Calu3 (cell line): Measurements from ENCODE around the gene RPS14. TPM values are rescaled to one million over a fixed set of nuclear protein-coding genes. Genes with fewer than 3 reads are reported as not detected.

Experiments
- BruUV-seq: library from RNA; stranded (reverse); fragments of 400-500 nt; replicated peaks from 2 replicates; lab custom pipeline; 2021; lab: Mats Ljungman, UMichigan
- CTCF ChIA-PET: fragments of 300-600 bp; sonication (Branson Sonifier 250); formaldehyde crosslinking; loops from one replicate; lab custom pipeline; 2022; ENCODE audit warnings: antibody characterized with exemption; lab: Charles Lee
- DNase-seq: peaks from one replicate; pipeline ENCODE4 v3.0.0; 2022
- H3K27ac Mint-ChIP-seq: one replicate; pipeline ENCODE4 v1.8.0; 2022; ENCODE audit warnings: mixed read lengths; ENCODE audit not compliant: unreplicated experiment
- H3K27me3 Mint-ChIP-seq: one replicate; pipeline ENCODE4 v1.8.0; 2022; ENCODE audit warnings: mixed read lengths; ENCODE audit not compliant: unreplicated experiment
- H3K36me3 Mint-ChIP-seq: one replicate; pipeline ENCODE4 v1.8.0; 2022; ENCODE audit warnings: mild to moderate bottlenecking, moderate library complexity, mixed read lengths; ENCODE audit not compliant: insufficient read depth, unreplicated experiment
- H3K4me1 Mint-ChIP-seq: one replicate; pipeline ENCODE4 v1.8.0; 2022; ENCODE audit warnings: mild to moderate bottlenecking, low read depth, mixed read lengths; ENCODE audit not compliant: unreplicated experiment
- H3K4me3 Mint-ChIP-seq: one replicate; pipeline ENCODE4 v1.8.0; 2022; ENCODE audit warnings: mild to moderate bottlenecking, low read depth, moderate library complexity, mixed read lengths; ENCODE audit not compliant: unreplicated experiment
- H3K9me3 Mint-ChIP-seq: one replicate; pipeline ENCODE4 v1.8.0; 2022; ENCODE audit warnings: low read depth, mixed read lengths; ENCODE audit not compliant: unreplicated experiment
- CTCF ChIP-seq: fragments of 200-600 bp; IDR thresholded peaks from one replicate; pipeline ENCODE4 v1.8.0; 2022; ENCODE audit warnings: antibody characterized with exemption; ENCODE audit not compliant: unreplicated experiment
- intact Hi-C: fragments of 100-400 bp; cut with micrococcal nuclease; formaldehyde crosslinking; loops from one replicate; pipeline ENCODE4 v1.10.0; 2022; ENCODE audit not compliant: unreplicated experiment
- total RNA-seq: library from RNA; stranded (reverse); gene quantifications from 2 replicates; pipeline ENCODE4 v1.2.3, GENCODE V29; 2022

Gene RPS14
- total RNA-seq, 1 experiment from 2014 or later: 2,330 TPM

- CTCF ChIA-PET: no interaction called here
- no peaks in the 10 kb centered on the region for H3K27me3 Mint-ChIP-seq
- BruUV-seq: no TSS peak
- DNase-seq: no peak
- H3K36me3 Mint-ChIP-seq: peaks cover 5% of the 10 kb centered on the region
- TF ChIP-seq CTCF: no peak
- no peaks in the 10 kb centered on the region for H3K9me3 Mint-ChIP-seq
- no peak overlapping the region for H3K4me3 Mint-ChIP-seq
- peaks cover 7% of the 10 kb centered on the region for H3K4me1 Mint-ChIP-seq
- intact Hi-C loops: no loop called here
- H3K27ac Mint-ChIP-seq: no peak overlapping the region
These were observed 11.2 kb upstream of the RPS14 start for GRCh38 chr5:150460781-150461180.

- intact Hi-C loops: loop anchor here (1.0 to 10.0 kb wide), 4 partner anchors 64 to 176 kb away; no protein-coding TSS in a partner anchor
- TF ChIP-seq CTCF: peak; percentile 94
- BruUV-seq: no TSS peak
- Mint-ChIP-seq H3K36me3 (peaks cover 5% of the 10 kb centered on the region), H3K4me1 (peaks cover 7% of the 10 kb centered on the region), H3K27me3 (no peaks in the 10 kb centered on the region), H3K9me3 (no peaks in the 10 kb centered on the region), H3K27ac (no peak overlapping the region), H3K4me3 (no peak overlapping the region)
- peak; percentile 93 for DNase-seq
- CTCF ChIA-PET: interaction anchor here (0.6 to 1.7 kb wide), 14 partner anchors 9 to 621 kb away, joined by 3 to 13 read pairs (median 6); partner anchors contain the start of genes RBM22 and RPS14
These were observed 9.4 kb upstream of the RPS14 start for GRCh38 chr5:150458802-150459557.

GRCh38 chr5:150457562-150458240 lies 8.2 kb upstream of the RPS14 start:
- no peaks in the 10 kb centered on the region for H3K27me3 Mint-ChIP-seq
- BruUV-seq: no TSS peak
- intact Hi-C loops: loop anchor here (2.0 to 10.0 kb wide), 2 partner anchors 103 to 177 kb away; no protein-coding TSS in a partner anchor
- no peak for TF ChIP-seq CTCF
- peaks cover 5% of the 10 kb centered on the region for H3K36me3 Mint-ChIP-seq
- no peak for DNase-seq
- CTCF ChIA-PET: interaction anchor here (0.6 to 0.7 kb wide), 2 partner anchors 147 to 337 kb away, joined by 4 to 6 read pairs; no protein-coding TSS in a partner anchor
- no peak overlapping the region for H3K4me3 Mint-ChIP-seq
- H3K4me1 Mint-ChIP-seq: peaks cover 7% of the 10 kb centered on the region
- no peaks in the 10 kb centered on the region for H3K9me3 Mint-ChIP-seq
- no peak overlapping the region for H3K27ac Mint-ChIP-seq

GRCh38 chr5:150457121-150457520 lies 7.6 kb upstream of the RPS14 start:
- Mint-ChIP-seq H3K4me3 (no peak overlapping the region), H3K4me1 (peaks cover 7% of the 10 kb centered on the region), H3K27me3 (no peaks in the 10 kb centered on the region), H3K27ac (peak overlapping the region; percentile 8), H3K36me3 (peaks cover 5% of the 10 kb centered on the region), H3K9me3 (no peaks in the 10 kb centered on the region)
- no peak for DNase-seq
- BruUV-seq: no TSS peak
- intact Hi-C loops: loop anchor here (10.0 kb wide), 1 partner anchor 178 kb away; no protein-coding TSS in a partner anchor
- CTCF ChIA-PET: no interaction called here
- no peak for TF ChIP-seq CTCF
